HG03442 (cell line): ENCODE data around the gene FAM174C.
"Not testable (repeated sequence)": the region's sequence is repeated elsewhere in the genome, so short reads cannot be mapped to it uniquely, and the experiment has no call there.

Experiments
- ATAC-seq: cut with Tn5 transposase; IDR thresholded peaks from one replicate; pipeline ENCODE4 v1.9.1; 2021; ENCODE audit warnings: mild to moderate bottlenecking, moderate library complexity; ENCODE audit not compliant: unreplicated experiment

Gene FAM174C

GRCh38 chr19:1296575-1297271 is 21.4 kb downstream of the FAM174C start:
- ATAC-seq = no peak

DNA sequence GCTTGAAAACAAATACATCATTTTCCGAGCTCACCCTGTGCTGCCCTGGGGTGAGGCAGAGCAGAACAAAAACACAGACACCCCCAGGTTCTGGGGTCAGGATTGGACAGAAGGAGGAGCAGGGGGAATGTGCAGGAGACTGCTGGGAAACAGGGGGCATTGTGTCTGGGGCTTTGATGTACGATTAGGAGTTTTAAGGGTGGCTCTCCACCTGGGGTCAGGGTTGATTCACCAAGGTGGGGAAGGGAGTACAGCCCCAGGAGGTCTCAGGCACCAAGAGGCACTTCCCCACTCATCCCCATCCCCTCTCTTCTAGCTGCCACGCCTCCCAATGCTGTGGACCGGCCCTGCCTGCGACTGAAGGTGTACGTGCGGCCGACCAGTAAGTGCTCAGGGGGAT is 22.9 kb downstream of the FAM174C start:
- ATAC-seq = no peak

- ATAC-seq = no peak
These were observed 24.5 kb downstream of the FAM174C start for GRCh38 chr19:1299801-1300200.

- no peak for ATAC-seq
These were observed 25.6 kb downstream of the FAM174C start for GRCh38 chr19:1300744-1301490.

- no peak for ATAC-seq
These were observed 27.4 kb downstream of the FAM174C start for GRCh38 chr19:1302533-1303239.

DNA sequence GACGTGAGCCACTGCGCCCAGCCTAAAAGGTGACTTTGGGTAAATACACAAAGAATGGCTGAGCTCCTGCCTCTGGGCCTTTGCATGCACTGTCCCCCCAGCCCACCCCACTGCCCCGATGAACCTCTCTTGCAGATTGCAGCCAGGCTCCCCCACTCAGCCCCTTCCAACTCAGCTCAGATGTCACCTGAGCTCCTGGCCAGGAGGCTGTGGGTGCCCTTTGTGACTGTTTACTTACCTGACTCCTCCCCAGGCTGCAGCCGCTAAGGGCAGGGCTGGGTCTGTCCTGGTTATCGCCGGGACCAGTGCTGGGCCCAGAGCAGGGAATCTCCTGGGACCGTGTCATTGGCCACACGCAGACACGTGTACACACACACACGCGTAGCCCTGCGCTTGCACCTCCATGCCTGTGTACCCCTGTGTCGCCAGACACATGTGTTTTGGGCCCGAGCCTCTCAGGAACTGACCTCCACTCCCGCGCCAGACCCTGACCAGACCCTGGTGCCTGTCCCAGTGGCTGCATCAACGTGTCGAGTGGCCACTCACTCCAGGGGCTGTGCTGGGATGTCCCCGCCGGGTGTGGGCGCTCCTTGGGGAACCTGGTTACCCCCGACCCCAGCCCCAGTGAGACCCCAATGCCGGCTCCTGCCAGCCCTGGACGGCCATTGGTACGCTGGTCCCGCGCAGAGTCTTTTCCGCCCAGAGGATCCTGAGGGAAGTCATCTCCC is 29.0 kb downstream of the FAM174C start:
- no peak for ATAC-seq

GRCh38 chr19:1305354-1305753 is 30.0 kb downstream of the FAM174C start:
- not testable (repeated sequence) for ATAC-seq

DNA sequence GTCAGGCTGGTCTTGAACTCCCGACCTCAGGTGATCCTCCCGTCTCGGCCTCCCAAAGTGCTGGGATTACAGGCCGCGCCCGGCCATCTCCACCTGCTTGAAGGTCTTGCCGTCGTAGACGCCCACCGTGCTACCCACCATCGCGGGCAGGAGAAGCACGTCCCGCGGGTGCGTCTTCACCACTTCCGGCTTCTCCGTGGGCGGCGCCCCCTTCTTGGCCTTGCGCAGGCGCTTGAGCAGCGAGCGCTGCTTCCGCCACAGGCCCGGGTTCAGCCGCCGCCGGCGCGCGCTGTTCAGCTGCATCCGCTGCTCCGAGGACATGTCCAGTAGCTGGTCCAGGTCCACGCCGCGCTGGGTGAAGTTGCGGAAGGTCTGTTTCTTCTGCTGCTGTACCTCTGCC is 32.0 kb downstream of the FAM174C start:
- no peak for ATAC-seq

DNA sequence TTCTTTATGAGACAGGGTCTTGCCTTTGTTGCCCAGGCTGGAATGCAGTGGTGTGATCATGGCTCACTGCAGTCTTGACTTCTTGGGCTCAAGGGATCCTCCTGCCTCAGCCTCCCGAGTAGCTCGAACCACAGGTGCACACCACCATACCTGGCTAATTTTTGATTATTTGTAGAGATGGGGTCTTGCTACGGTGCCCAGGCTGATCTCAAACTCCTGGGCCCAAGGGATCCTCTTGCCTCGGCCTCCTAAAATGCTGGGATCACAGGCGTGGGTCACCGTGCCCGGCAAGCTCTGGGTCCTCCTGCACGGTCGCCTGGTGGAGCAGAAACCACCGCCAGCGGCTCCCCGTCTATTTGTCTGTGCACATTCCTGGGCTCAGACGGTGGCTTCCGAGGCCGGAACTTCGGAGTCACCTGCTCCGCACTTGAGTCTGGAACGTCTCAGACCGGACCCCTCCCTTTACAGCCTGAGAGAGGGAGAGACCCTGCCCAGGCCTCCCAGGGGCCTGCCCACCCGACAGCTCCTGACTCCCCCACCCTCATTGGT is 32.5 kb downstream of the FAM174C start:
- no peak for ATAC-seq

- ATAC-seq = no peak
These were observed 33.4 kb downstream of the FAM174C start for GRCh38 chr19:1308718-1309117.

DNA sequence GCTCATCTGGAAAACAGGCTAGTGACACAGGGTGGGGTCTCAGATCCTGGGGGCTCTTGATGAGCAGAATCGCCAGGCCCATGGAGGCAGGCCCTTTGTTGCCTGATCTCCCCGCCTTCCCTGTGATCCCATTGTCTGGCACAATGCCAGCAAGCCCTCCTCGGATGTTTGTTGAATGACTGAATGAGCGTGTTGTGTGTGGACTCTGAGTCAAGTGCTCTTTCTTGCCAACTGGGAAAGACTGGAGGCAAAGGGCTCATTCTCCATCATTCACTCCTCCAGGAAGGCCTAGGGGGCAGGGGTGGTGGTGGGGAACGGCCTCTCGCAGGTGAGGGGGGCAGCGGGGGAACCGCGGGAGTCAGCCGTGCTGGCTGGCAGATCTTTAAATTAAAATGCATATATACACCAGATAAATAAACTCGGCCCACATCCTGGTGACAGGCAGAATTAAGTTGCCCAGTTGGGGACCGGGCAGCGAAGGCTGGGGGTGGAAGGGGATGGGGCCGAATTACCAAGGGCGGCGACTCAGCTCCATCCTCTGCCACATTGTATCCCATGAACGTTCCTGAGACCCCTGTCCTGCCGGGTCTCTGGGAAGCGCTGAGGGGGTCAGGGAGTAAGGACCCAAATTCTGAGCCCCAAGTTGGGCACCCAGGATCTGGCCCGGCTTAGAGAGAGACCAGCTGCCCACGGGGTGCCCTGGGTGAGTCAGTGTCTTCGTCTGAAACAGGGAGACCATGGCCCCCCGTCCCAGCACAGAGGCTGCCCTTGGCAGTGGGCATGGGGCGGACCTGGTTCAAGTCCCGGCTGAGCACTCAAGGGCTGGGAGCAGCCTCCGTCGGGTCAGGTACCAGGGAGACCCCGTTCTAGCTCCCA is 34.9 kb downstream of the FAM174C start:
- ATAC-seq = no peak

GRCh38 chr19:1310853-1311180 is 35.5 kb downstream of the FAM174C start:
- no peak for ATAC-seq

DNA sequence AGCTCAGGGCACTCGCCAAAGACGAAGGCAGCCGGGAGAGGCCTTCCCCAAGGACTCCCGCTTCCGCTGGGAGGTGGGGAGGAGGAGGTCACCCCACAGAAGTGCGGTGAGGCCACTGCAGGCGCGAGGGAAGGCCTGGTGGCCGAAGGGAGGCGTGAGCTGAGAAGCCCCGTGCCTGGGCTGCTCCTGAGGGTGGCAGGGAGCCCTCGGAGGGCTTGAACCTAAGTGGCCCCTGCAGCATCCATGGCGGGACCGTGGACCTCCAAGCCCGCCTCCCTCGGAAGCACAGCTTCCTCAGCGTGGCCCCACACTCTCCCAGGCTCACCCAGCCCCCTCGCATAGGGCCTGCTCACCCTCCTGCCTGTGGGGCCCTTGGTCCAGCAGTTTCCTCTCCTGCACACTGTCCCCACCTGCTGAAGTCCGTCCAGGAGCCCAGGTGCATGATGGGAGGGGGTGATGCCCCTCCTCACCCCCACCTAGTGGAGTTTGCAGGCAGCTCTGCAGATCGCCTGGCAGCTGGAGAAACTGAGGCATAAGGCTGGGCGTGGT is 36.3 kb downstream of the FAM174C start:
- no peak for ATAC-seq

GRCh38 chr19:1312767-1313694 is 37.7 kb downstream of the FAM174C start:
- no peak for ATAC-seq

- ATAC-seq = no peak
These were observed 38.6 kb downstream of the FAM174C start for GRCh38 chr19:1313695-1314613.

DNA sequence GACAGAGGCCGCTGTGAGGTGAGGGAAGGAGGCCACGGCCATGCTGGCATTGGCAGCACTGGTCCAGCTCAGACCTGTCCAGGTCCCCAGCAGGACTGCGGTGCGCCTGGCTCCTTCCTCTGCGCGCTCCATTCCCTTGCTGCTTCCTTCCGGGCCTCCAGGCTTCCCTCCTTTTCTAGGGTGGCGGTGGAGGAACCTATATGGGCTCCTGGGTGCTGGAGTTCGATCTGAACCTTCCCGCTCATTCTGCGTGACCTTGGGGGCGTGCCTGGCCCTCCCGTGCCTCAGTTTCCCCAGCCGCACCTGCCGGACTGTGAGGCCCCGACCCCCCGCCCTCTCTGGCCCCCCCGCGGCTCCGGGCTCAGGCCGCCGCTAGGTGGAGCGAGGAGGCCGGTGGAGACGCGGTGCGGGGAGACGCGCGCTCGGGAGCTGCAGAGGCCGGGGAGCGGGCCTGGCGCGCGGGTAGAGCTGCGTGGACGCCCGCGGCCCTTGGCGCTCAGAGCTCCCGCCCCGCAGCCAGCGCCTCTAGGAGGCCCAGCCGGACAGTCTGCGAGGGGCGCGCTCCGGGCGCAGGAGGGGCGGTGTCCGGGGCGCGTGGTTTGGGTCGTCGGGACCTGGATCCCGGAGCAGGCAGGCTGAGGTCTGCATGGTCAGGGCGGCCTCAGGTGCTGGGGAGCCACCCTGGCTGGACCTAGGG is 40.3 kb downstream of the FAM174C start:
- ATAC-seq = no peak

GRCh38 chr19:1316466-1316865 is 41.1 kb downstream of the FAM174C start:
- no peak for ATAC-seq
